CD4-positive, alpha-beta T cell treated with Interleukin-10 for 1 hour (primary cell): ENCODE data around the gene ZNF778.

ENCODE experiments used
- DNase-seq: peaks from one replicate; pipeline ENCODE4 v3.0.0-alpha.2; 2020

Gene ZNF778

DNA sequence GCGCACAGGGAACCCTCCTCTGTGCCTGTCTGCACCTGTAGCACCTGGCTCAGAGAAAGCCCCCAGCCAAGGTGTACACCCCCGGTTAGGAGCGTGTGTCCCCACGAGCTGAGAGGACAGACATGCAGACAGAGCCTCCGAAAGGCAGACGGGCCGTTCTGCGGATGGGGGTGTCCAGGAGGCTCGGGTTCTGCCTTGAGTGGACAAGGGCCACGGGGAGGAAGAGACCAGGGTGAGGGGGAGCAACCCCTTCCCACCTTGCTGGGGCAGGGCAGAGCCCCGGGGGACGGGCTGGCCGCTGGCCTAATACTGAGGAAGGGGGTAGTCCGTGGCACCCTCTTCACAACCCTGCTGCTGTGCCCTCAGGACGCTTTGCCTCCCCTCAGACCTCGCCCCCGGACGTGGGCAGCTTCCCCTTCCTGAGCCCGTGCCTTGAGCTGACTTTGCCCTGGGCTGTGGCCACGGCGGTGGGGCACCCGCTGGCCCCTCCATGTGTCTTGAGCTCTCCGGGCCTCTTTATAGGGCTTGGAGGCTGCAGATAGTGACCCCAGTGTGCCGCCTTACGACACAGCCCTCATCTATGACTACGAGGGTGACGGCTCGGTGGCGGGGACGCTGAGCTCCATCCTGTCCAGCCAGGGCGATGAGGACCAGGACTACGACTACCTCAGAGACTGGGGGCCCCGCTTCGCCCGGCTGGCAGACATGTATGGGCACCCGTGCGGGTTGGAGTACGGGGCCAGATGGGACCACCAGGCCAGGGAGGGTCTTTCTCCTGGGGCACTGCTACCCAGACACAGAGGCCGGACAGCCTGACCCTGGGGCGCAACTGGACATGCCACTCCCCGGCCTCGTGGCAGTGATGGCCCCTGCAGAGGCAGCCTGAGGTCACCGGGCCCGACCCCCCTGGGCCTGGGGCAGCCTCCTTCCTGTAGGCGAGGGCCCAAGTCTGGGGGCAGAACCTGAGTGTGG, 22.9 kb upstream of the ZNF778 start:
- DNase-seq: no peak

DNA sequence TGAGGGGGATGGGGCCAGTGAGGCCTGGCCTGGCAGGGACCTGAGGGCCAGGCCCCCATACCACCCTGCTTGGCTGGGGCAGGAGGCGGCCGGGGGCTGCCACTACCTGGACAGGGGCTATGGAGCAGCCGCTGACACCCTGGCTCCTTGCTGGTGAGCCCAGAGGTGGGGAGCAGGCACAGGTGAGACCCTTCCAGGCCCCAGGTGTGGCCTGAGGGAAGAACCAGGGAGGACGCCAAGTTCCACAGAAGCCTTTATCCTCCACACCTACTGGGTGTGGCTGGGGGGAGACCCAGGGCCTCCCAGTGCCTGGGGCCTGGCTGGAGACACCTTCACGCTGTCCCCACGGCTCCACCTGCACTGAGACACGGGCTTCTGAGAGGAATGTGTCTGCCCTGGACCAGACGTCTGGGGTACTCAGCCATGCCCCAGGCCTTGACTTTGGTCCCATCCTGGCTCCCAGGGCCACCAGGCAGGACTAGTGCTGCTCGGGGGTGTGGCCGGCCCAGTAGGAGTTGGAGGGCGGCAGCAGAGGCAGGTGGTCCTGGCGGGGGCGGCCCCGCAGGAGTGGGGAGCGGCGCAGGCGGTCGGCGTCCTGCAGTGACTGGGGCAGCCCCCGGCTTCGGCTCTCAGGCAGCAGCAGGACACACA, 21.9 kb upstream of the ZNF778 start:
- no peak for DNase-seq

DNA sequence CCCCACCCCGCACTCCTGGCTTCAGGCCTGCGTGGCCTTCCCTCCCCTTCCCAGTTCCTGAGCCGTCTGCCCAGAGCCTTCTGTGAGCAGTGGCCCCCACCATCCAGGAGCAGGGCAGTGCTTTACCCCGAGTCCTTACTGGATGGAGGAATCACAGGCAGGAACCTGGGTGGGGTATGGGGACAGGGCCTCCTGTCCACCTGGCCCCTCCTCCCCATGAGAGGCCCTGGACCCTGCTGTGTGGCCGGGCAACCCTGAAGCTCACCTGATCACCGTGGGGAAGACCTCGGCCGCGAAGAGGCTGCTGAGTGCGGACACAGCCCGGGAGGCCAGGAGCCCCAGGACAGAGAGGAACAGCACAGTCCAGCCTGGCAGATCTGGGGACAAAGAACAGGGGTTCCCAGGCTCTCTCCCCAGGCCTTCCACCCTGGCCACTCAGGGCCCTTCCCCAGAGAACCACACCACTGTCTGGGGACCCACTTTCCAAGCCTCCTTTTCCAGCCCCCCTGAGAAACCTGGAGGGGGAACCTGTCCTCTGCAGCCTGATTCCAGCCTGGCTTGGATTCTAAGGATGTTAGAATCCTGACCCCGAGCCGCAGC, 20.4 kb upstream of the ZNF778 start:
- DNase-seq: no peak

DNA sequence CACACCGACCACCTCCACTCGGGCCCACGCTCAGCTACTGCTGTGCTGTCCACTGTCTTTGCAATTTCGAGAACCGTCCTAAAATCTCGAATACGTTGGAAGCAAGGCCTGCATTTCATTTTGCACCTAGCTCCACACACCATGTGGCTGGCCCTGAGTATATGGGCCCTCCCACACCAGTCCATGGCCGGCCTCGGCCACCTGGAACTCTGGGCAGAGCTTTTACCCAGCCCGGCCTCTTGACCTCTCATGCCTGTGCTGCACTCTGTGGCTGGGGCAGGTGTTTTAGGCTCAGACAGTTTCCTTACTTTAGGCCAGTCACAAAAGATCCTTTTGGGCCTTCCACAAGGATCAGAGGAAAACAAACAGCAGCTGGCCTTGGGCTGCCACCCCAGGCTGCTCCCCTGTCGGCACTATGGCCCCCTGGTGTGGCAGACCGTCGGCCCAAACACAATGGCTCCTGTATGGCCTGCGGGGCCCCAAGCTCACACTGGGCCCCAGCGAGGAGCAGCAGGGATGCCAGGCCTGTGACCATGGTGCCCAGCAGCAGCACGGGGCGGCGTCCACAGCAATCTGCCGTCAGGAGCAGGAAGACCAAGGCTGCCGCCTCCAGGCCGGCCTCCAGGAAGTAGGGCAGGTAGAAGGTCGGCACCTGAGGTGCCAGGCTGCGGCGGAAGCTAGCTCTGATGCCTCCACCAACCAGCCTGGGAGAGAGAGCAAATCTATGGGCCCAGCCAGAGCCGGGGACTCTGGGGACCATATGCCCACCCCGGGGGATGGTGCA, 19.7 kb upstream of the ZNF778 start:
- DNase-seq: no peak

DNA sequence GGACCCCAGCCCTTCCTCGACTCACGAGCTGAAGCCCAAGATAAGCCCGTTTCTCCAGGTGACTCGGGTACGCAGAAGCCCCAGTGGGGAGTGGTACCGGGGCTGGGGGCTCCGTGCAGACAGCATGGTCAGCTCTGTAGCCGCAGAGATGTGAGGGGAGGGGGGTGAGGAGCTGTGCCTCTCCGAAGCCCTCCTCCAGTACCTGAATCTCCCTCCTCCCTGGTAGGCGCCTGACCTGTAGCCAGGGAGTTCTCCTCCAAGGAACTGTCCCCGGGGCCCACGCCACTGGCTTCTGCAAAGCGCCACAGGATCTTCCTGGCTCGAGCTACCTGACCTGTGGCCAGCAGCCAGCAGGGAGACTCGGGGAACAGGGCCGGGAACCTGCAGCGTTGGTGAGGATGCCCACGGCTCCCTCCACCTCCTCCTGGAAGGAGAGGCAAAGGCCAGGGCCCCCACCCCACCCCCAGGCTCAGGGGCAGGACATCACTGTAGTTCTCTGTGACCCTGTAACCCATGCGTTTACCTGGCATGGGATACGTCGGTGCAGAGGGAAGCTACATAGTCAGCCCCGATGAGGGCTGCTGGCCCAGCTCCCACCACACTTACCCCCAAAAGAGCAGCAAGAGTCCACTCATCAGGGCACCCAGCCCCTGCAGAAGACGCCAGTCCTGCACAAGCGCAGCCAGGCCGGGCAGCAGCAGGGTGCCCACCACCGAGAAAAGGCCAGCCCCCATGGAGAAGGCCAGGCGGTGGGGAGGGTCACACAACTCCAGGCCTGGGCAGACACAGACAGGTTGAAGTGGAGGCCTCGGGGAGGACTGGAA, 18.9 kb upstream of the ZNF778 start:
- no peak for DNase-seq

DNA sequence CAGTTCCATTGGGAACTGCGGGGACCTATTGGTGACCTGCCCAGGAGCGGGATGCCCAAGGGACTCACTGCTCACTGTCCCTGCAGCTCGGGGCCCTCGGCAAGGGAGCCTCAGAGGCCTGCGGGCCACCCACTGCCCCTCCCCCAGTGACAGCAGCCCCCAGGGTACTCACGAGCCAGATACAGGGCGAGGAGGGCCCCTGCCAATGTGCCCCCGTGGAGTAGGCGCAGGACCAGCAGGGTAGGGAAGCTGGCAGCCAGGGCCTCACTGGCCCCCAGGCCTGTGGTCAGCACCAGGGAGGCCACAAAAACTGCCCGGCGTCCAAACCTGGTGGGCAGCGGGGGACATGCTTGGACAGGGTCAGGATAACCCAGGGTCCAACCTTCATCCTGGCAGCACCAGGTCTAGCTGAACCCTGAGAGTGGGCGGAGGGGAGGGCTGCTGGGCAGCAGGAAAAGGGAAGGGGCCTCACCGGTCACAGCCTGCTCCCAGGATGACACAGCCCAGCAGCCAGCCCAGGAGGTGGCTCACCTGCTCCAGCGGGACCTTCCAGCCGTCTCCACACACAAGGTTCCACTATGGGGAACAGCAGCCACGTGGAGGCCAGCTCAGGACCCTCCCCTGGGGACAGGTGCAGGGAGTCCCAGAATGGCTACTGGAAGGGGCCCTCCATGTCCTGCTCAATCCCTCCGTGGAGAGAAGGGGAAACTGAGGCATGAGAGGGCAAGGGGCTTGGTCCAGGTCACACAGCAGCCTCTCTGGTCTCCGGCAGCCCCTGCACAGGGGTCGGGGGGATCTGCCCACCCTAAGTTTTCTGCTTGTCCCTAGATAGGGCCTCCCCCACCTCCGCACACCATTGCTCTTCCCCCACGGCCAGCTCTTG, 18.0 kb upstream of the ZNF778 start:
- DNase-seq: no peak

DNA sequence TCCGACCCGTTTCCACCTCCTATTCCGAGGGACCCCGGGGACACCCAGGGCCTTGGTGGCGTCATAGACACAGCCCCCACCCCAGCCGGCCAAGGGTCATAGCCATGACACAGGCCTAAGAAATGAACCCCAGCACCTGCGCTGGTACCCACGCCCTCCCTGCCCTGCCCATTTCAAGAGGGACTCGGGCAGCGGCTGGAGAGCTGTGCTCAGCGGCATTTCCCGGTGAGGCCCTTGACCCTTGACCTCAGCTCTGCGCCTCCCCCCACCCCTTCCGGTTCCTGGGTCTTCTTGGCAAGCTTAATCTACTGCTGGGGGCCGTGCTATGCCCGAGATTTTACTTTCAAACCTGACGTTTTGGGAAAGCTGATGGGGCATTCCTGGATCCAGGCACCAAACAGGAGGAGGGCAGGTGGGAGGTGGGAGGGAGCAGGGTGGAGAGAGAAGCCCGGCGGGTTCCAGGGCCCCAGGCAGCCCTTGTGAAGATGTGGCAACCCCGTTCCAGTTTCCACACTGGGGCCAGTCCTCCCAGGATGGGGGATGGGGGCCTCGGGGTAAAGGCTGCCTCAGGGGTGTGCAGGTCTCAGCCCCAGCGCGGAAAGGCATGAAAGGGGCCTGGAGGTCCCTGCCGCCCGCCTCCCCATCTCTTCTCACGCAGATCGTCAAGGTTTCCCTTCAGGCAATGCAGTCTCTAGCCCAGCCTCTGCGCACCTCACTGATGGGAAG, 17.2 kb upstream of the ZNF778 start, which contains the start of gene SLC22A31:
TSS of gene SLC22A31 (minus strand) at position 414 of the 726 bp plus-strand sequence. CDS start at position 378, 36 bp downstream.
- DNase-seq: no peak

DNA sequence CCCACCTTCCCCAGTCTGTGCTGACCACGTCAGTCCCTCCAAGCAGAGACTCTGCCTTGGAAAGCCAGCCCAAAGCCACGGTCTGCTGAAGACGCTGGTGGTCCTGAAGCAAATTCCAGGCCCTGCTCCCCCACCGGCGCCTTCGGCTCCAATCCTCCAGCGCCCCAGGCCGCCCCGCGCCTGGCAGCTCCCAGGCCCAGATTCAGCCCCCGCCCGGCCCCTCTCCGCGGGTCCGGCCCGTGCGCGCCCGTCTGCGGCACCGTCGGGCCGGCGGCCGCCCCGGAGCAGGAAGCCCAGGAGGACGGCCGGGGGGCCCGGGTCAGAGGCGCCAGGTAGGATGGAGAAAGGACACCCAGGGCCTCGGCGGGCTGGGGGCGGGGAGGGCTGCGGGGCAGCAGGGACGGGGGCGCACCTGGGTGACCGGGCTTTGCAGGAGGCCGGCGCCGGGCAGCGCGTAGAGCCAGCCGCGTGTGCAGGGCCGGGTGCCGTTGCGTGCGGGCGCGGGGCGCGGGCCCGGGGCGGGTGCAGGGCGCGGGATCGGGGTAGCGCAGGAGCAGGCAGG, 16.6 kb upstream of the ZNF778 start:
- no peak for DNase-seq

DNA sequence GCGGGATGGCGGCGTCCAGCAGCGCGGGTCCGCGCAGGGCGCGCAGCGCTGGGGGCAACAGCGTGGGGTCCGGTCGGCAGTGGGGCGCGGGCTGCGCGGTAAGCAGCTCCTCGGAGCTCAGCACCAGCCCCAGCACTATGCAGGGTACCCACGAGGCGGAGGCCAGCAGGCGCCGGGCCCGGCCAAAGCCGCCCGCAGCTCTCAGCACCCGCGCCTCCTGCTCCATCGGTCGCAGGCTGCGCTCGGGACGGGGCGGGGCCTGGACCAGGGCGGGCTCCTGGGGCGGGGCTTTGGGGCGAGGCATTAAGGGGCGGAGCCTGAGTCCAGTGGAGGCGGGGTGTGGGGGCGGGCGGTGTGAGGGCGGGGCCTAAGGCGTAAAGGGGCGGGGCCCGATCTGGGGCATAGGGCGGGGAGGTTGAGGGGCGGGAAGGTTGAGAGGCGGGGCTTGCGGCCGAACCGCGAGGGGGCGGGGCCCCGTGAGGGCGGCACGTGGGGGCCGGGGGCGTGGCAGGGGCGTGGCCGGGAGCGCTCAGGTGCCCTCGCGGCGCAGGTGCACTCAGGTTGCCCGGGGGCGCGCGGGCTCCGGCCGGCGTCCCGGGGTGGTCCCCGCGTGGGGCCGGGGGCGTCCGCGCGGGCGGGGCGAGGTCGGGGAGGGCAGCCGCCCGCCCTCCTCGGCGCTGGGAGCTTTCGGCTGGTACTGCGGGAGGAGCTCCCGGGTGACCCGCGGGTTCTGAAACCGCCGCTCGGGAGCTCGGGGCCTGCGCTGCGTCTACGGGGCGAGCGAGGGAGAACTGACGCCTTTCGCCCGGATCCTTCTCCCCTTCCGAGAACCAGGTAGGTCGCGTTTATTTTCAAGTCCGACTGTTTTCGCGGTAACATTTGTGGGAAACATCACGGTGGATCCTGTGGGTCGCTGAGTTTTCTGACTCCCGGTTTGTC, 15.8 kb upstream of the ZNF778 start:
- DNase-seq: peak; percentile 86

DNA sequence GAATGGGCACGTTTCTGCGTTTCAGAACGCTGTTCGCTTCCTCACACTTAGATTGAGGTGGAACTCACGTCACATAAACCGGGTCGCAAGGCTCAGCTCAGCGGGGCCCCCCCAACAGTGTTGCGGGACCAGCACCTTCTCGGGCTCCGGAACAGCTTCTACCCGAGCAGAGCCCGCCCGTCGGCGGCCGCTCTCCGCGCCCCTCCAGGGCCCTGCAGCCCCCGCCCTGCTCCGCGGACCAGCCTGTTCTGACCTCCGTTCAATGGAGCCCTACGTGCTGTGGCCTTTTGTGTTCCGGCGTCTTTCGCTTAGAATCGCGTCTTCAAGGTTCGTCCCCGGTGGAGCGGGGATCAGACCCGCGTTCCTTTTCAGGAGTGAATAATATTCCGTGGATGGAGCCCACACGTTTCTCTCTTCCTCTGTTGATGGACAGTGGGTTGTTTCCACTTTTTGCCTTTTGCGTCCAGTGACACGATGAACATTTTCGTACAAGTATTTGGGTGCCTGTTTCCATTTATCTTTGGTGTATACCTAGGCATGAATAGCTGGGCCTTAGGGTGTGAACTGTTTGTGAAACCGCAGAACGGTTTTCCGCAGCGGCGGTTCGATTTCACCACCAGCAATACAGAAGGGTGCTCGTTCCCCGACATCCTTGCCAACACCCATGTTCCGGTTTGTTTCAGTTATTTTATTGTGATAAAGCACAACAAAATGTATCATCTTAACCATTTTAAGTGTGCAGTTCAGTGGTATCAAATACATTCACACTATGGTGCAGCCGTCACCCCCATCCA, 14.9 kb upstream of the ZNF778 start:
- no peak for DNase-seq

DNA sequence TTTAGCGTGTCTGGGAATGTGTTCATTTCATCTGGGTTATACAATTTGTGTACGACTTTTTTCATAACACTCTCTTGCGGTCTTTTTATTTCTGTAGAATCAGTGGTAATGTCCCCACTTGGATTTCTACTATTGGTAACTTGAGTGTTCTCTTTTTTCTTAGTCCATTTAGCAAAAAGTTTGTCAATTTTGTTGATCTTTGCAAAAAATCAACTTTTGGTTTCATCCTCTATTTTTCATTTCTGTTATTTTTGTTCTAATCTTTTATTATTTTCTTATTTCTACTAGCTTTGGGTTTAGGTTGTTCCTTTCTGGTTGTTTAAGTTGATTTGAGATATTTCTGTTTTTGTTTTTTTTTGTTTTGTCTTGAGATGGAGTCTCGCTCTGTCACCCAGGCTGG, 9.5 kb upstream of the ZNF778 start:
- DNase-seq: no peak

DNA sequence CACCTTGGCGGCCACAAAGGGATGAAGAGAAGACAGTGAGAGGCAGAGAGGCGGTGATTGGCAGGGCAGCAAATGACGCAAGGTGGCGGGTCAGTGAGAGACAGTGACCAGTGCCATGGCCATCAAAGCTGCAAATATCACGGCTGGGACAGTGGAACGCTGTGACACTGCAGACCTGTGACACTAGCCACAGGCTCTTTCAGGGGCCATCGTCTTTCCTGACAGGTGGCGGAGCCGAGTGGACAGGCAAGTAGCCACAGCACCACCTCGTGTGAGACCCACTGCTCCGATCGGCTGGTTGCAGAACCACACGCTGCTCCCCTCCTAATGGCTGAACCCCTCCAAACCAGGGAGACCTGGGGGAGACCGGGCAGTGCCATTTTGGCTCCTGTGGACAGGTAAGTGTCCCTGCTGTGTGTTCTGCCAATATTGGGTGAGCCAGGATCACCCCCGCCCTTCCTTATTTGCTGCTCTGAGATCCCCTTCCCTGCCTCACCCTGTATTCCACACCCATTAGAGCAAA, 7.9 kb upstream of the ZNF778 start:
- DNase-seq: no peak

DNA sequence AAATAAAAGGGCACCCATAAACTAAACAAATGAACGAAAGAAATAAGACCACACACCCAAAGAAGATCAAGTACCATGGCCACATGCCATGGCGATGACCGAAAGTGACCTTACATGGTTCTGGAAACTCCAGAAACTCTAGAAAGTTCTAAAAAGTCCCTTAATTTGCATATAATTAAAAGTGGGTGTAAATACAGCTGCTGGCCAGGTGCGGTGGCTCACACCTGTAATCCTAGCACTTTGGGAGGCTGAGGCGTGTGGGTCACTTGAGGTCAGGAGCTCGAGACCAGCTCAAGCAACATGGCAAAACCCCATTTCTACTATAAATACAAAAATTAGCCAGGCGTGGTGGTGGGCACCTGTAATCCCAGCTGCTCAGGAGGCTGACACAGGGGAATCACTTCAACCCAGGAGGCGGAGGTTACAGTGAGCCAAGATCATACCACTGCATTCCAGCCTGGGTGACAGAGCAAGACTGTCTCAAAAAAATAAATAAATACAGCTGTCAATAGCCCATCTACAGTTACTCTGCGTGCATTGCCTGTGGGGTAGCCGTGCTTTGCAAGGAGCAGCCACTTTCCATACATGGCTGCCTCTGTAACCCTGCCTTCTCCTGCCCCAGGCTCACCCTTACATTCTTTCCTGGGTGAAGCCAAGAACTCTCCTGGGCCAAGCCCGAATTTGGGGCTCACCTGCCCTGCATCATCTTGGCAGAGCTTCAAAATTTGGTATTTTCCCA, 7.2 kb upstream of the ZNF778 start:
- DNase-seq: no peak

DNA sequence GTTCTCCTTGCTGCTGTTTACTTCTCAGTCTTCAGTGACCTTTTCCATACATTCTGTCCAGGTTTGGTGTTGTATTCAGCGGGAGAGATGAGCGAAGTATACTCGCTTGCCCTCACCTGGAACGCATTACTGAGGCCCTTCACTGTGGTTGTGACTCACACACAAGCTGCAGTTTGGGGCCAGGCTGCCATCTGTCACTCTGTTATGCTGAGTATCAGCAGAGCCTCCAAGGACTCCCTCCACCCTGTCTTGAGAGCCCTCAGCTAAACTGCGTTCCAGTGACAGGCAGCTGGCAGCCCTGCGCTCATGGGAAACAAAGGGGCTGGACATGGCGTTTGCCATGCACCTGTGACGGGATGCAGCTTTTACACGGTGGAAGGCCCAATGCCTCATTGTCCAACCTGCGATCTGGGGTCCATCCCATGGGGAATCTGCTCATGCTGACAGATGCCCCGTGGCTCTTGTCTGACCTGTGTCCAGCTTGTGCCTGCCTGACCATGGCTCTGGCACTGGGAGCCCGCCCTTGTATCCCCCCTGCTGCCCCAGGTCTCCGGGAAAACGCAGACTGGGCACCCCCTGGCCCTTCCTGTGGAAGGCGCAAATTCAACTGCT, 6.5 kb upstream of the ZNF778 start:
- DNase-seq: no peak

DNA sequence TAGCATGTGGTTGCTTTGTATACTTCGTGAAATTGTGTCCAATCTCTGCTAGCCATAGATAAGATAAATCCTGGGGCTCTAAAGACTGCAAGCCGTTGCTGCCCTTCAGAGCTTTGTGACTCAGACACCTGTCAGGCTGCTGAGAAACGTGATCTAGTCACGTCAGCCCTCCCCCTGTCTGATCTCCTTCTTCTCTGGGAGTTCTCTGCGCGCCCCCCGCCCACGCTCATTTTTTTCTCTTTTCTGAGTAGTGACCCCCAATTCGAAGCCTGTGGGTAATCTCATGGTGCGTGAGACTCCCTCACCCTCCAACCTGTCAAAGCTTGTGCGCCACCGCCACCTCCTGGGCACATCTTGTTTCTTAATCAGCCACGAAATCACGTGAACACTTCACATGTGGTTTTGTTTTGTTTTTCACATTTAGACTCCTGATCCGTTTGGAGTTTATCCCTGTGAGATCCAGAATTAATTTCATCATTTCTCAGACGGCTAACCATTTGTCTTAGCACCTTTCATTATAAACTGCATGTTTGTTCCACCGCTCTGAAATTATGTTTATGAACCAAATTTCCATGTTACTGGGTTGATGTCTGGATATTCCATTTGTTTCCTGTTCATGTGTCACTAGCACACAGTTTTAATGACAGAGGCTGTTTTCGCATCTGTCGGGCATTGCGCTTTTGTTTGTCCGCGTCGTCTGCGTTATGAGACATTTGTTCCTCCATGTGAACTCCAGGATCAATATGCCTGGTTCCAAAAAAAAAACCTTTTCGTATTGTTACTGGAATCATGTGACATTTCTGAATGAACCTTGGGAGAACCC, 977 bp upstream of the ZNF778 start:
- peak; percentile 85 for DNase-seq

DNA sequence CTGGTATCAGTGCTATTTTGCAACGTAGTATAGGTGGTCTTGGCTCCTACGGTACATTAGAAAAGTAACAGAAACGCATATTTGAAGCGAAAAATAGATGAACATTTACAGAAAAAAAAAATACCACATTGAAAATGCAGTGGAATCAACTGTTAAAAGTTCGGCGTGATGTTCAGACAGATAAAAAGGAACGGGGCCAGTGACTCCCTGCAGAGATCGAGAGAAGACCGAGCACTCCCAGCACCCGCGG, 440 bp upstream of the ZNF778 start:
- no peak for DNase-seq
